BLaER1 (cell line): Measurements from ENCODE around the gene EML1.

Source experiments
- H3K27ac ChIP-seq: shearing (Covaris generic); formaldehyde crosslinking; 2 replicates; pipeline ENCODE4 v1.8.1; 2022
- H3K27me3 ChIP-seq: shearing (Covaris generic); formaldehyde crosslinking; 2 replicates; pipeline ENCODE4 v1.8.1; 2022
- H3K36me3 ChIP-seq: shearing (Covaris generic); formaldehyde crosslinking; 2 replicates; pipeline ENCODE4 v1.8.1; 2022
- H3K4me1 ChIP-seq: shearing (Covaris generic); formaldehyde crosslinking; 2 replicates; pipeline ENCODE4 v1.8.1; 2022
- H3K4me2 ChIP-seq: shearing (Covaris generic); formaldehyde crosslinking; 2 replicates; pipeline ENCODE4 v1.8.1; 2022
- H3K4me3 ChIP-seq: shearing (Covaris generic); formaldehyde crosslinking; 2 replicates; pipeline ENCODE4 v1.8.1; 2022
- H3K9ac ChIP-seq: shearing (Covaris generic); formaldehyde crosslinking; 2 replicates; pipeline ENCODE4 v1.8.1; 2022
- H3K9me3 ChIP-seq: shearing (Covaris generic); formaldehyde crosslinking; 2 replicates; pipeline ENCODE4 v1.8.1; 2022
- H4K20me1 ChIP-seq: shearing (Covaris generic); formaldehyde crosslinking; 2 replicates; pipeline ENCODE4 v1.8.1; 2022
- Cebpa-rat ChIP-seq: shearing (Covaris generic); IDR thresholded peaks from 2 replicates; pipeline ENCODE4 v1.8.1; 2022

The EML1 gene

GRCh38 chr14:99749763-99750715 is 43.2 kb upstream of the EML1 start:
- H3K27me3 ChIP-seq, result no peaks in the 10 kb centered on the region
- H3K4me3 ChIP-seq, result no peak overlapping the region
- no peaks in the 10 kb centered on the region for H3K9me3 ChIP-seq
- H3K4me2 ChIP-seq, result peak overlapping the region; percentile 96
- no peak for TF ChIP-seq Cebpa-rat
- H4K20me1 ChIP-seq, result no peaks in the 10 kb centered on the region
- H3K36me3 ChIP-seq, result no peaks in the 10 kb centered on the region
- H3K4me1 ChIP-seq, result peaks cover 99% of the 10 kb centered on the region
- H3K27ac ChIP-seq, result peak overlapping the region; percentile 67
- peak overlapping the region; percentile 43 for H3K9ac ChIP-seq

DNA sequence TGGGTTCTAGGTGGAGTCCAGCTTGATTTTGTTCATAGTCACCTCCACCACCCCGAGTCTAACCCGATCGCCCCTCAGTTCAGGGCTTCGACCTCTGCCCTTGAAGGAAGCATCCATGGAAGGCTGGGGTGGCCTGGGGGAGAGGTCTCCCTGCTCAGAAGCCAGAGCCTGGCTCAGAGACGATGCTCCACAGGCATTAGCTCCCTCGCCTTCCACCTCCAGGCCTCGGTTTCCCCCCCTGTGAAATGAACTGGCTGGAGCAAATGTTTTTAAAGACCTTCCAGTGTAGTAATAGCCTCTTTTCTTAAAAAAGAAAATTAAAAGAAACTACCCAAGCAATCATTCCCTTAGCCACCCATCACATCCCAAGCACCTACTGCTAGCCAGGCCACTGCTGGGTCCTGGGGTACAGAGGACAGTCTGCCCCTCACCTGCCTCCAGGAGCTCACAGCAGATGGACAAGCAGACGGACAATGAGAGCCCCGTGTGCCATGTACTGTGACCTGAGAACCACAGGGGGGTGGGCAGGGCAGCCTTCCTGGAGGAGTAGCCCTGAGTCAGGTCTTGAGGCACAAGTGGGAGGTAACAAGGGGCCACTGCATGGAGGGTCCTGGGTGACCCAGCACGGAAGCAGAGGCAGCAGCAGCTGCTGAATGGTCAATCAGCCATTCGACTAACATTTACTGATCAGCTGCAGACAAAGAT is 42.3 kb upstream of the EML1 start:
- peak overlapping the region; percentile 96 for H3K4me2 ChIP-seq
- no peak overlapping the region; the same call in 1 of the 2 replicates for H3K9ac ChIP-seq
- TF ChIP-seq Cebpa-rat, result no peak
- peaks cover 99% of the 10 kb centered on the region for H3K4me1 ChIP-seq
- no peaks in the 10 kb centered on the region for H3K36me3 ChIP-seq
- no peaks in the 10 kb centered on the region for H3K27me3 ChIP-seq
- no peaks in the 10 kb centered on the region for H4K20me1 ChIP-seq
- no peak overlapping the region for H3K4me3 ChIP-seq
- no peaks in the 10 kb centered on the region for H3K9me3 ChIP-seq
- H3K27ac ChIP-seq, result peak overlapping the region; percentile 67

DNA sequence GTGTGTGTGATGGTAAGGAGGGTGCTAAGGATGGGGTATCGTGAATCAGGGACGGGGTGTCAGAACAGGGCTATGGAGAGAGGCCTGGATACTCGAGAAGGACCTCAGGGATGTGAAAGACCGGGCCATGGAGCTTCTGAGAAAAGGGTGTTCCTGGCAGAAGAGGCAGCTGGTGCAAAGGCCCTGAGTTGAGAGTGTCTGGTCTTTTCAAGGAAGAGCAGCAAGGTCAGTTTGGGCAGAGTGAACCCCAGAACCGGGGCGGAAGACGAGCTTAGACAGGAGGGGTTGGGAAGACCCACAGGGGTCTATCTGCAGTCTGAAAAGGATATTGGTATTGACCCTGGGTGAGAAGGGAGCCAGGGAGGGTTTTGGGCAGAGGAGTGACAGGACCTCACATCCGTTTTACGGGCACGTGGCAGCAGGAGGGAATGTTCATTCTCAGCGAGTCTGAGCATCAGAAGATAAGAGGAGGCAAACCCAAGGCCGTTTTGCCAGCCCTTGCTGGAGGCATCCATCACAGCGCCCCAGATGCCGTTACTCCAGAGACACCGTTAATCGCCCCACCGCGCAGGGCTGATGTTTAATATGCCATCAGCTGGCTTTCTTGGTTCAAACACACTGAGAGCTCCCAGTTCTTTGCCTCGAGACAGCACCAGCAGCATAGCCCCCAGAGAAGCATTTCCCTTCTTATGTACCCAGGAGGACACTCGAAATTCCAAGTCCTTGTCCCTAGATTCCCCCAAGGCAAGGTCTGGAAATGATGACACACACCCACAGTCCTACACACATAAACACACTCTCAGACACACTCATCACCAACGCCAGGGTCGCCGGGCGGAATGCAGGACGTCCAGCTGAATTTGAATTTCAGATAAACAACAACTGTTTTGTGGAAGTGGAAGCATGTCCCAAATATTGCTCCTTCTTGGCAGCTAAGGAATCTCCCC is 41.4 kb upstream of the EML1 start:
- H3K27me3 ChIP-seq, result no peaks in the 10 kb centered on the region
- no peaks in the 10 kb centered on the region for H4K20me1 ChIP-seq
- TF ChIP-seq Cebpa-rat, result no peak
- H3K4me3 ChIP-seq, result peak overlapping the region; percentile 42
- peak overlapping the region; percentile 67 for H3K27ac ChIP-seq
- peak overlapping the region; percentile 96 for H3K4me2 ChIP-seq
- H3K36me3 ChIP-seq, result no peaks in the 10 kb centered on the region
- H3K9ac ChIP-seq, result peak overlapping the region; percentile 56; the same call in 1 of the 2 replicates
- no peaks in the 10 kb centered on the region for H3K9me3 ChIP-seq
- H3K4me1 ChIP-seq, result peaks cover 99% of the 10 kb centered on the region

- Histone ChIP-seq H3K36me3 (no peaks in the 10 kb centered on the region), H3K9me3 (no peaks in the 10 kb centered on the region), H3K4me2 (peak overlapping the region; percentile 96), H4K20me1 (no peaks in the 10 kb centered on the region), H3K4me3 (peak overlapping the region; percentile 42), H3K9ac (peak overlapping the region; percentile 56; the same call in 1 of the 2 replicates), H3K27me3 (no peaks in the 10 kb centered on the region), H3K4me1 (peaks cover 99% of the 10 kb centered on the region), H3K27ac (peak overlapping the region; percentile 67)
- no peak for TF ChIP-seq Cebpa-rat
These were observed 40.6 kb upstream of the EML1 start for GRCh38 chr14:99752486-99753121.

- Histone ChIP-seq H3K27me3 (no peaks in the 10 kb centered on the region), H3K9me3 (no peaks in the 10 kb centered on the region), H3K9ac (peak overlapping the region; percentile 55; the same call in 1 of the 2 replicates), H3K4me2 (peak overlapping the region; percentile 96), H3K36me3 (no peaks in the 10 kb centered on the region), H3K4me1 (peaks cover 99% of the 10 kb centered on the region), H3K27ac (peak overlapping the region; percentile 83), H4K20me1 (no peaks in the 10 kb centered on the region), H3K4me3 (peak overlapping the region; percentile 39)
- TF ChIP-seq Cebpa-rat, result no peak
These were observed 39.7 kb upstream of the EML1 start for GRCh38 chr14:99753225-99754140.

GRCh38 chr14:99754141-99755067 is 38.8 kb upstream of the EML1 start:
- peak overlapping the region; percentile 83 for H3K27ac ChIP-seq
- H3K4me1 ChIP-seq, result peaks cover 99% of the 10 kb centered on the region
- H3K9me3 ChIP-seq, result no peaks in the 10 kb centered on the region
- peak overlapping the region; percentile 40; the same call in 1 of the 2 replicates for H3K9ac ChIP-seq
- H3K36me3 ChIP-seq, result no peaks in the 10 kb centered on the region
- no peaks in the 10 kb centered on the region for H4K20me1 ChIP-seq
- no peak overlapping the region for H3K4me3 ChIP-seq
- no peaks in the 10 kb centered on the region for H3K27me3 ChIP-seq
- TF ChIP-seq Cebpa-rat, result no peak
- peak overlapping the region; percentile 96 for H3K4me2 ChIP-seq

GRCh38 chr14:99755068-99755405 is 38.2 kb upstream of the EML1 start:
- no peaks in the 10 kb centered on the region for H3K27me3 ChIP-seq
- no peaks in the 10 kb centered on the region for H3K9me3 ChIP-seq
- no peak for TF ChIP-seq Cebpa-rat
- peak overlapping the region; percentile 83; the same call in 1 of the 2 replicates for H3K27ac ChIP-seq
- H3K4me3 ChIP-seq, result no peak overlapping the region
- H3K4me2 ChIP-seq, result peak overlapping the region; percentile 96
- H4K20me1 ChIP-seq, result no peaks in the 10 kb centered on the region
- H3K9ac ChIP-seq, result peak overlapping the region; percentile 40; the same call in 1 of the 2 replicates
- no peaks in the 10 kb centered on the region for H3K36me3 ChIP-seq
- H3K4me1 ChIP-seq, result peaks cover 99% of the 10 kb centered on the region
